Pancreas (tissue), 10 donors: Measurements from ENCODE around the gene AUTS2. TPM values are rescaled to one million over a fixed set of nuclear protein-coding genes. Genes with fewer than 3 reads are reported as not detected.
A peak's percentile ranks its signal among the peaks of the same experiment; 100 is the strongest.

Experiments used
- ATAC-seq, 4 donors: fragments of 200-7000 bp; cut with Tn5 transposase; one replicate each; pipeline versions ENCODE4 v1.8.0 to v1.9.1; 2020; ENCODE audit warnings: mild to moderate bottlenecking in 4 of 4, moderate library complexity in 4 of 4
- DNase-seq, 6 donors: peaks; one replicate each; pipeline ENCODE4 v3.0.0-alpha.2; 2020
- FAIRE-seq: peaks from 2 replicates; lab custom pipeline; 2012; peaks lifted over from hg19 to GRCh38; lab: Jason Lieb, UNC
- H3K27ac ChIP-seq, 4 donors: fragments of 200-600 bp; sonication (generic); 1 replicate in 3 of 4; 2 replicates in 1 of 4; pipeline versions ENCODE4 v1.5.0 to v1.8.0; 2020
- H3K27me3 ChIP-seq, 4 donors: fragments of 200-600 bp; one replicate each; pipeline ENCODE4 v1.8.0; 2021
- H3K36me3 ChIP-seq, 3 donors: fragments of 200-600 bp; sonication (generic) in 1 of 3; one replicate each; pipeline versions ENCODE4 v1.5.0 to v1.8.0; 2020 to 2021
- H3K4me1 ChIP-seq, 3 donors: fragments of 200-600 bp; one replicate each; pipeline ENCODE4 v1.8.0; 2021
- H3K4me3 ChIP-seq, 4 donors: fragments of 200-600 bp; sonication (generic) in 2 of 4; one replicate each; pipeline versions ENCODE4 v1.5.0 to v1.8.0; 2020 to 2021
- H3K9me3 ChIP-seq, 4 donors: fragments of 200-600 bp; one replicate each; pipeline ENCODE4 v1.8.0; 2021
- WGBS, 2 donors: extraction: QIAGEN DNeasy Blood & Tissue Kit; methylation state at CpG; one replicate each; pipeline ENCODE4 v1.1.7; 2013; 5-methylcytosine and 5-hydroxymethylcytosine counted together
- intact Hi-C, 3 donors: fragments of 100-400 bp; cut with DNase I; formaldehyde crosslinking; loops; one replicate each; pipeline versions ENCODE4 v1.11.1 to v1.14.2; 2022
- polyA plus RNA-seq, 2 donors: library from polyadenylated mRNA; stranded (reverse); fragments of 200-250 nt; gene quantifications; one replicate each; pipeline ENCODE4 v1.2.3, GENCODE V29; 2013
- total RNA-seq, 6 donors: library from RNA; stranded (reverse); fragmentation: NEBNext Ultra II Directional in 4 of 6; extraction: Animal tissue kit (Norgen Biotek cat#: 25700) in 4 of 6; gene quantifications; one replicate each; pipeline versions ENCODE4 v1.2.1 to v1.2.4, GENCODE V29; 2021 to 2023
- TF ChIP-seq, protein P1 (sequence below), 4 donors: fragments of 200-600 bp; sonication (generic) in 3 of 4; IDR thresholded peaks; one replicate each; pipeline versions ENCODE4 v1.5.0 to v1.8.0; 2021; ENCODE audit warnings: antibody characterized with exemption in 4 of 4
- donor health status: healthy with polysubstance abuse.
- donor health status: DM: no; HTN: no; CAD: no; lungs with moderate emphysema.
- donor health status: DM: no; HTN: no; CAD: no.
- donor health status: control.
- donor health status: control.
- donor health status: Bipolar disorder and iron deficiency.
- donor health status: DM: yes; HTN: yes; CAD: no.
- donor health status: DM: no; HTN: no; CAD: no.
- donor health status: DM: no; HTN: no; CAD: no.
- donor health status: DM: yes; HTN: yes; CAD: no.

AUTS2 gene
- total and polyA plus RNA-seq, 8 donors, result 5.8 to 16.8 (median 9.9) TPM

DNA sequence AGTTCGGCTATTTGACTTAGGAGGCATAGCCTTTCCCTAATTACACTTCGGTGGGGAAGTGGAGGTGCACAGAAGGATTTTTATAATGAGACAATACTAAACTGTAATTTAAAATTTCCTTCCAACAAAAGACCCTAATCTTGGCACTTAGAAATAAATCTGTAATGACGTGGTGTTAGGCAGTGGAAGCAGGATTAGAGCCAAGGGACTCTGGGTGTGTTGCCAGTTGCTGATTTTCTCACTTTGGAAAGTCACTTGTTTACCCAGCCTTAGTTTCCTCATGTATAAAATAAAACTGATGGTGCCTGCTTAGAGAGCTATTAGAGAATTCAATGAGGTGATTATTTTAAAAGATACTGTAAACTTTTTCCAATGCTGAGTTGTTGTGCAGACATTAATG, 287.2 kb downstream of the AUTS2 start:
- FAIRE-seq (no peak), DNase-seq (no peak), ATAC-seq (peak in 1 of 4 donors; percentile 37)
- intact Hi-C loops, result no loop called here
- TF ChIP-seq, protein P1, sequence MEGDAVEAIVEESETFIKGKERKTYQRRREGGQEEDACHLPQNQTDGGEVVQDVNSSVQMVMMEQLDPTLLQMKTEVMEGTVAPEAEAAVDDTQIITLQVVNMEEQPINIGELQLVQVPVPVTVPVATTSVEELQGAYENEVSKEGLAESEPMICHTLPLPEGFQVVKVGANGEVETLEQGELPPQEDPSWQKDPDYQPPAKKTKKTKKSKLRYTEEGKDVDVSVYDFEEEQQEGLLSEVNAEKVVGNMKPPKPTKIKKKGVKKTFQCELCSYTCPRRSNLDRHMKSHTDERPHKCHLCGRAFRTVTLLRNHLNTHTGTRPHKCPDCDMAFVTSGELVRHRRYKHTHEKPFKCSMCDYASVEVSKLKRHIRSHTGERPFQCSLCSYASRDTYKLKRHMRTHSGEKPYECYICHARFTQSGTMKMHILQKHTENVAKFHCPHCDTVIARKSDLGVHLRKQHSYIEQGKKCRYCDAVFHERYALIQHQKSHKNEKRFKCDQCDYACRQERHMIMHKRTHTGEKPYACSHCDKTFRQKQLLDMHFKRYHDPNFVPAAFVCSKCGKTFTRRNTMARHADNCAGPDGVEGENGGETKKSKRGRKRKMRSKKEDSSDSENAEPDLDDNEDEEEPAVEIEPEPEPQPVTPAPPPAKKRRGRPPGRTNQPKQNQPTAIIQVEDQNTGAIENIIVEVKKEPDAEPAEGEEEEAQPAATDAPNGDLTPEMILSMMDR (IDR thresholded peaks at IDR 0.05), result no peak
- no peak overlapping the region for H3K27ac ChIP-seq
- H3K9me3 ChIP-seq, result no peaks in the 10 kb centered on the region
- no peak overlapping the region for H3K4me3 ChIP-seq
- no peaks in the 10 kb centered on the region for H3K36me3 ChIP-seq
- no peaks in the 10 kb centered on the region for H3K27me3 ChIP-seq
- H3K4me1 ChIP-seq, result peaks cover 0 to 5% (median 0%) of the 10 kb centered on the region in 3 donors
- WGBS, 2 donors, result 45 to 51% methylated on average over 3 of the region's 3 CpGs

DNA sequence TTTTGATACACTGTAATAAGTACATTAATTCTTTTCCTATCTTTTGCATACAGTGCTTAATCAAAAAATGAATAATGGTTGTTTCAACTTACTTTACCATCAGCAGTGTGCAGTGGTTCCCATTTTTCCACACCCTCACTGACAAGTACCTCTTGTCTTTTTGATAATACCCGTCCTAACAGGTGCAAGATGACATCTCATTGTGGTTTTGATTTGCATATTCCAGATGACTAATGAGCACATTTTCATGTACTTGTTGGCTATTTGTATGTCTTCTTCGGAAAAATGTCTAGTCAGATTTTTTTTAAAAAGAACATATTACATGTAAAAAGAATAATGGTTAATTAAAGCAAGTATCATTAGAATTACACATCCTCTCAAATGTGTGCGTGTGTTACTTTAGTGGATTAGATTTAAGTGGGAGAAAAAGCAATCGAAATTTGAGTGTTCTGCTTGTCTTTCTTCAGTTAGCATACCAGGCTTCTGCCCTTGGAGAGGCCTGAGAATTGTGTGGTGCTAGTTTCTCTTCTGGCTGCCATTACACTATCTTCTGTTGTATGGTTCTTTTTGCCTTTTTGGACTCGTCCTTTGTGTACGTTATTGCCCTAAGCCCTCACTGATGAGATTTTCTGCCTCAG, 291.2 kb downstream of the AUTS2 start:
- Histone ChIP-seq H3K36me3 (no peaks in the 10 kb centered on the region), H3K9me3 (no peaks in the 10 kb centered on the region), H3K27me3 (no peaks in the 10 kb centered on the region), H3K4me1 (peaks cover 0 to 5% (median 0%) of the 10 kb centered on the region in 3 donors), H3K27ac (no peak overlapping the region), H3K4me3 (no peak overlapping the region)
- WGBS, 2 donors, result 77 to 83% methylated on average over 6 of the region's 6 CpGs
- DNase-seq, result no peak
- TF ChIP-seq, protein P1 (IDR thresholded peaks at IDR 0.05), result no peak
- FAIRE-seq, result no peak
- intact Hi-C loops, result no loop called here
- no peak for ATAC-seq

DNA sequence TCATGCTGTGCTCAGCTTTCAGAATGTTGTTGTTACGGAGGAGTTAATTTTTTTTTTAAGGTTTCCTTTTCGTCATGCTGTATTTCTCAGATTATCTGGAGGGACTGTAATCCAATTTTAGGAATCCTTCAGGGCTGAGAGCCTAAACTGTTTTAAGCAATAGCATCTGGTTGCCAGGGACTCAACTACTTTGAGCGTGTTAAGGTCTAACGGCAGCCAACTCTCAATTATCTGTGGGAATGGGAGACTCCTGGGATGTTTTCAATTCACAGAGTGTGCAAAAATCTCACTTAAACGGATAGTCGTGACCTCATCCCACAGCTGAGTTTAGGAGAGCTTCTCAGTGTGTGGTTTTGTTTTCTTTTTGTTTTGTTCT, 291.7 kb downstream of the AUTS2 start:
- Histone ChIP-seq H3K36me3 (no peaks in the 10 kb centered on the region), H3K27me3 (no peaks in the 10 kb centered on the region), H3K9me3 (no peaks in the 10 kb centered on the region), H3K4me1 (peaks cover 0 to 5% (median 0%) of the 10 kb centered on the region in 3 donors), H3K27ac (no peak overlapping the region), H3K4me3 (no peak overlapping the region)
- WGBS, 2 donors, result 83 to 90% methylated on average over 6 of the region's 6 CpGs
- intact Hi-C loops, result no loop called here
- DNase-seq (no peak), ATAC-seq (no peak), FAIRE-seq (no peak)
- TF ChIP-seq, protein P1 (IDR thresholded peaks at IDR 0.05), result no peak

DNA sequence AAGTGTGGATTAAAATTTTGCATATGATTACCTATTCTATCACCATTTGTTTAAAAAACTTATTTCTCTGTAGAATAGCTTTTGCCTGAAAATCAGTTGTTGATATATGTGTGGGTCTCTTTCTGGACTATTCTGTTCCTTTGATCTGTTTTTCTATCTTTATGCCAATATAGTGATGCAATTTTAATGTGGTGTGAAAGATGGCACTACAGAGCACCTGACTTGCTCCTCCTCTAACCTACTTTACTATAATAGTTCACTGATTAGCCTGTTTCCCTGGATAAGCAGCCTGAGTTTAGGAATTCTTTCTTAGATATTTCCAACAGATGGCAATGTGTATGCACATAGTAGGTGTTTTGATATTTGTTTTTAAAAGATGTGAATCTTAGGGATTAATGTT, 294.5 kb downstream of the AUTS2 start:
- Histone ChIP-seq H3K27me3 (no peaks in the 10 kb centered on the region), H3K4me1 (no peaks in the 10 kb centered on the region), H3K9me3 (no peaks in the 10 kb centered on the region), H3K27ac (no peak overlapping the region), H3K36me3 (no peaks in the 10 kb centered on the region), H3K4me3 (no peak overlapping the region)
- TF ChIP-seq, protein P1 (IDR thresholded peaks at IDR 0.05), result no peak
- ATAC-seq (no peak), FAIRE-seq (no peak), DNase-seq (no peak)
- intact Hi-C loops, result no loop called here

DNA sequence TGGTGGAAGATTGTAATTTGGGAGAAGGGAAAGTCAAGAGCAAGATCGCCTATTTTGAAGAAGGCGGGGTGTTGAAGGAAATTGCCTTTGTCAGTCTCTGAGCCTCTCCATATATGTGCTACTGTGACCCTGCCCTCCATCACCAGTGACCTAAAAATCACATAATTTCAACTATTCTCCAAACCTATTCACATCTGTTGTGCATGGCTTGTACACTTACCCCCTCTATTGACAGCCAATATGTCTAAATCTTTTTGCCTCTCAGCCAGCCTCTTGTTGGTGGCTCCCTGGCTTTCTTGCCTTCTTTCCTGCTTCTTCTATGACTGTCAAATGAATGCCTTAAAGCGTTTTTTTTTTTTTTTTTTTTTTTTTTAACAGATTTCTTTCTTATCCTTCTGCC, 295.6 kb downstream of the AUTS2 start:
- 65 to 74% methylated on average over 3 of the region's 3 CpGs for WGBS, 2 donors
- Histone ChIP-seq H3K9me3 (no peaks in the 10 kb centered on the region), H3K27me3 (no peaks in the 10 kb centered on the region), H3K4me1 (no peaks in the 10 kb centered on the region), H3K4me3 (no peak overlapping the region), H3K27ac (no peak overlapping the region), H3K36me3 (no peaks in the 10 kb centered on the region)
- intact Hi-C loops, result no loop called here
- DNase-seq, result no peak
- TF ChIP-seq, protein P1 (IDR thresholded peaks at IDR 0.05), result no peak
- peak in 1 of 4 donors; percentile 35 for ATAC-seq
- no peak for FAIRE-seq
